GM18502 (cell line): ENCODE results near the gene SP3.

Source experiments
- ATAC-seq: cut with Tn5 transposase; IDR thresholded peaks from one replicate; pipeline ENCODE4 v1.9.1; 2021; ENCODE audit warnings: mild to moderate bottlenecking; ENCODE audit not compliant: unreplicated experiment, poor library complexity

Gene SP3

GRCh38 chr2:173965372-173966025 is at the start of gene SP3:
TSS of gene SP3 (minus strand) at chr2:173965373. CDS start at chr2:173965171, 202 bp downstream.
- ATAC-seq: peak; percentile 74

- no peak for ATAC-seq
Measured at GRCh38 chr2:174014699-174015070, 49.5 kb upstream of the SP3 start.

GRCh38 chr2:174014011-174014698 is 49.0 kb upstream of the SP3 start:
- no peak for ATAC-seq

- ATAC-seq: no peak
Measured at GRCh38 chr2:174013315-174013751, 48.2 kb upstream of the SP3 start.

- ATAC-seq: no peak
Measured at GRCh38 chr2:174012347-174013314, 47.5 kb upstream of the SP3 start.

- ATAC-seq: no peak
Measured at GRCh38 chr2:174011796-174012195, 46.6 kb upstream of the SP3 start.

GRCh38 chr2:174011173-174011572 is 46.0 kb upstream of the SP3 start:
- no peak for ATAC-seq

- ATAC-seq: no peak
Measured at GRCh38 chr2:174009488-174010223, 44.5 kb upstream of the SP3 start.

GRCh38 chr2:174008720-174009119 is 43.5 kb upstream of the SP3 start:
- ATAC-seq: no peak

GRCh38 chr2:174007010-174007409 is 41.8 kb upstream of the SP3 start:
- ATAC-seq: no peak

GRCh38 chr2:174005801-174006419 is 40.7 kb upstream of the SP3 start:
- ATAC-seq: no peak

- peak; percentile 87 for ATAC-seq
Measured at GRCh38 chr2:174004905-174005605, 39.9 kb upstream of the SP3 start.

- ATAC-seq: no peak
Measured at GRCh38 chr2:174003720-174004695, 38.8 kb upstream of the SP3 start.

GRCh38 chr2:174002679-174003078 is 37.5 kb upstream of the SP3 start:
- no peak for ATAC-seq

GRCh38 chr2:174001107-174001506 is 35.9 kb upstream of the SP3 start:
- ATAC-seq: no peak

GRCh38 chr2:173999724-174000123 is 34.6 kb upstream of the SP3 start:
- no peak for ATAC-seq

- no peak for ATAC-seq
Measured at GRCh38 chr2:173999272-173999671, 34.1 kb upstream of the SP3 start.

- no peak for ATAC-seq
Measured at GRCh38 chr2:173998386-173998785, 33.2 kb upstream of the SP3 start.
